ENCODE measurements around the gene ALX3. TPM values are rescaled to one million over a fixed set of nuclear protein-coding genes. Genes with fewer than 3 reads are reported as not detected.

The ALX3 gene
- total RNA-seq, 1 experiment from 2014 or later, result 0.15 TPM

DNA sequence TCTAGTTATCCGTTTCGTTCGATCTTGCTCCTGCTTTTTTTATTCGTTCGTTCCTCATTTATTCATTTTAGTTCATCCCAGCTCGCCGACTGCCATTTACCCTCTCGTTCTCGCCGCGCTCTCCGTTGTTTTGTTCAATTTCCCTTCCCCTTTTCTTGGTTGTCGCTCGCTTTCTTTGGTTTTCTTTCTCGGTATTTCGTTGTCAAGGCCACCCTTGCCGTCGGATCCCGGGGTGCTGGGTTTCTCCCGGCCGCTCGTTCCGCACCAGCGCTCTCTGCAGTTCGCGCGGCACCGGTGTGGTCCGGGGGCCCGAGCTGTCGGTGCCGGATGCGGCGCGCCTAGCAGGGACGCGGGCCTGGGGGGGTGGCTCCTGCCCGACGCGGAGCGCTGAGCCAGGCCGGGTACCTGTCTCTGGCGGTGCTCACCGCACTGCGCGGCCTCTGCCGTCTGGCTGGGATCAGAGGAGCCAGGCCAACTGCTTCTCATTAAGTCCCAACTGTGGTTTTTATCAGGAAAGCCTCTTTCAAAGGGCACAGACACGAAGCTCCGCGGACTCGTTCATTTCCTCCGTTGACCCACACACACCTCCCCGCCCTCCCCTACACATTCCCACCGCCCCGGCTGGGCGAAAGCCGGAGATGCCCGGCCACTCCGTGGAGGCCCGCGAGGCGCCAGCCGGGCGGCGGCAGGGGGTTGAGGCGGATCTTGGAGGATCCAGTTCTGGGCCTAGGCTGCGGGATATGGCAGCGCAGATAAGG, 1.6 kb downstream of the ALX3 start (continued):
- TF ChIP-seq GTF2I (CRISPR knock-in tag; conservative IDR thresholded peaks at IDR 0.05), result no peak

DNA sequence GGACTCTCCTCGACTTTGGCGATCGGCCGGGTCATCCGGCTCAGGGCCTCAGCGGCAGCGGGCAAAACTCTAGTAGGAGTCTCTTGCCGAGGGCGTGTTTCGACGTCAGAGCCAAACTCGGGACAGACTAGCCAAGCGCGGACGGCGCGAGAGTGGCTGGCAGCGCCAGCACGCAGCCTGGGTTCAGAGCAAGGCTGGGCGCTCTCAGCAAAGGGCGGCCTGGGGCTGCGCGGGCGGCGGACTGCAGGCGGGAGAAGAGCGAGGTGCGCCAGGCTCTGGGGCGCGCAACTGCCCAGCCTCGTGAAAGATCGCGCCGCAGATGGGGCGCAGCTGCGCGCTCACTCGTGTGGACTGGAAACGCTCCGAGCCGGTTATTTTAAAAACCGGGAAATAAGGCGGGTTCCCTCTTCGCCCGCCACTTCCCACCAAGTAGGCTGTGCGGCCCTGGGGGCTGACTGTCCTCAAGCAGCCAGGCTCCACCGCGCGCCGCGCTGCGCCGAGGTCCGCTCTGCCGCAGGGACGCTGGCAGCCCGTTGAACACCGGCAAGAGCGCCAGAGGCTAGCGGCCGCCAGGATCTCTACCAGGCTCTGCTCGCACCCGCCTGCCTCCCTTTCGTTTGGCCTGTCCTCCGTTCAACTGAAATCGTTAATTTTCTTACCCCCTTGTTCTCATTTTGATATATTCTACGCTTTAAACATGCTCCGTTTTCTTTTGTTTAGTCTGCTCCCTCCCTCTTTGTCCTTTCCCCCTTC, 2.4 kb downstream of the ALX3 start:
- Mint-ChIP-seq H3K9me3 (no peaks in the 10 kb centered on the region), H3K4me3 (peak overlapping the region; percentile 67), H3K27me3 (ENCODE audit: low read depth) (peaks cover 87% of the 10 kb centered on the region), H3K27ac (no peak overlapping the region), H3K4me1 (peaks cover 15% of the 10 kb centered on the region), H3K36me3 (no peaks in the 10 kb centered on the region)
- ChIA-PET POLR2A (no interaction called here), CTCF (interaction anchor here (1.0 to 2.6 kb wide), 6 partner anchors 15 to 428 kb away, joined by 3 to 20 read pairs (median 7); no protein-coding TSS in a partner anchor)
- peak; percentile 34 for ATAC-seq
- DNase-seq (ENCODE audit: low spot score), result peak; percentile 61
- TF ChIP-seq, protein P1, sequence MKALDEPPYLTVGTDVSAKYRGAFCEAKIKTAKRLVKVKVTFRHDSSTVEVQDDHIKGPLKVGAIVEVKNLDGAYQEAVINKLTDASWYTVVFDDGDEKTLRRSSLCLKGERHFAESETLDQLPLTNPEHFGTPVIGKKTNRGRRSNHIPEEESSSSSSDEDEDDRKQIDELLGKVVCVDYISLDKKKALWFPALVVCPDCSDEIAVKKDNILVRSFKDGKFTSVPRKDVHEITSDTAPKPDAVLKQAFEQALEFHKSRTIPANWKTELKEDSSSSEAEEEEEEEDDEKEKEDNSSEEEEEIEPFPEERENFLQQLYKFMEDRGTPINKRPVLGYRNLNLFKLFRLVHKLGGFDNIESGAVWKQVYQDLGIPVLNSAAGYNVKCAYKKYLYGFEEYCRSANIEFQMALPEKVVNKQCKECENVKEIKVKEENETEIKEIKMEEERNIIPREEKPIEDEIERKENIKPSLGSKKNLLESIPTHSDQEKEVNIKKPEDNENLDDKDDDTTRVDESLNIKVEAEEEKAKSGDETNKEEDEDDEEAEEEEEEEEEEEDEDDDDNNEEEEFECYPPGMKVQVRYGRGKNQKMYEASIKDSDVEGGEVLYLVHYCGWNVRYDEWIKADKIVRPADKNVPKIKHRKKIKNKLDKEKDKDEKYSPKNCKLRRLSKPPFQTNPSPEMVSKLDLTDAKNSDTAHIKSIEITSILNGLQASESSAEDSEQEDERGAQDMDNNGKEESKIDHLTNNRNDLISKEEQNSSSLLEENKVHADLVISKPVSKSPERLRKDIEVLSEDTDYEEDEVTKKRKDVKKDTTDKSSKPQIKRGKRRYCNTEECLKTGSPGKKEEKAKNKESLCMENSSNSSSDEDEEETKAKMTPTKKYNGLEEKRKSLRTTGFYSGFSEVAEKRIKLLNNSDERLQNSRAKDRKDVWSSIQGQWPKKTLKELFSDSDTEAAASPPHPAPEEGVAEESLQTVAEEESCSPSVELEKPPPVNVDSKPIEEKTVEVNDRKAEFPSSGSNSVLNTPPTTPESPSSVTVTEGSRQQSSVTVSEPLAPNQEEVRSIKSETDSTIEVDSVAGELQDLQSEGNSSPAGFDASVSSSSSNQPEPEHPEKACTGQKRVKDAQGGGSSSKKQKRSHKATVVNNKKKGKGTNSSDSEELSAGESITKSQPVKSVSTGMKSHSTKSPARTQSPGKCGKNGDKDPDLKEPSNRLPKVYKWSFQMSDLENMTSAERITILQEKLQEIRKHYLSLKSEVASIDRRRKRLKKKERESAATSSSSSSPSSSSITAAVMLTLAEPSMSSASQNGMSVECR (CRISPR knock-in tag; IDR thresholded peaks at IDR 0.05; ENCODE audit: borderline replicate concordance), result 0 out of 2 replicates have a peak, but pooled peaks have one; percentile 32
- TF ChIP-seq, protein P2, sequence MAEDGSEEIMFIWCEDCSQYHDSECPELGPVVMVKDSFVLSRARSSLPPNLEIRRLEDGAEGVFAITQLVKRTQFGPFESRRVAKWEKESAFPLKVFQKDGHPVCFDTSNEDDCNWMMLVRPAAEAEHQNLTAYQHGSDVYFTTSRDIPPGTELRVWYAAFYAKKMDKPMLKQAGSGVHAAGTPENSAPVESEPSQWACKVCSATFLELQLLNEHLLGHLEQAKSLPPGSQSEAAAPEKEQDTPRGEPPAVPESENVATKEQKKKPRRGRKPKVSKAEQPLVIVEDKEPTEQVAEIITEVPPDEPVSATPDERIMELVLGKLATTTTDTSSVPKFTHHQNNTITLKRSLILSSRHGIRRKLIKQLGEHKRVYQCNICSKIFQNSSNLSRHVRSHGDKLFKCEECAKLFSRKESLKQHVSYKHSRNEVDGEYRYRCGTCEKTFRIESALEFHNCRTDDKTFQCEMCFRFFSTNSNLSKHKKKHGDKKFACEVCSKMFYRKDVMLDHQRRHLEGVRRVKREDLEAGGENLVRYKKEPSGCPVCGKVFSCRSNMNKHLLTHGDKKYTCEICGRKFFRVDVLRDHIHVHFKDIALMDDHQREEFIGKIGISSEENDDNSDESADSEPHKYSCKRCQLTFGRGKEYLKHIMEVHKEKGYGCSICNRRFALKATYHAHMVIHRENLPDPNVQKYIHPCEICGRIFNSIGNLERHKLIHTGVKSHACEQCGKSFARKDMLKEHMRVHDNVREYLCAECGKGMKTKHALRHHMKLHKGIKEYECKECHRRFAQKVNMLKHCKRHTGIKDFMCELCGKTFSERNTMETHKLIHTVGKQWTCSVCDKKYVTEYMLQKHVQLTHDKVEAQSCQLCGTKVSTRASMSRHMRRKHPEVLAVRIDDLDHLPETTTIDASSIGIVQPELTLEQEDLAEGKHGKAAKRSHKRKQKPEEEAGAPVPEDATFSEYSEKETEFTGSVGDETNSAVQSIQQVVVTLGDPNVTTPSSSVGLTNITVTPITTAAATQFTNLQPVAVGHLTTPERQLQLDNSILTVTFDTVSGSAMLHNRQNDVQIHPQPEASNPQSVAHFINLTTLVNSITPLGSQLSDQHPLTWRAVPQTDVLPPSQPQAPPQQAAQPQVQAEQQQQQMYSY (CRISPR knock-in tag; IDR thresholded peaks at IDR 0.05), result peak; percentile 60
- no peak for TF ChIP-seq ZNF416 (CRISPR knock-in tag; IDR thresholded peaks at IDR 0.05)
- no peak for TF ChIP-seq NFATC4 (CRISPR knock-in tag; IDR thresholded peaks at IDR 0.05)
- TF ChIP-seq, protein P3, sequence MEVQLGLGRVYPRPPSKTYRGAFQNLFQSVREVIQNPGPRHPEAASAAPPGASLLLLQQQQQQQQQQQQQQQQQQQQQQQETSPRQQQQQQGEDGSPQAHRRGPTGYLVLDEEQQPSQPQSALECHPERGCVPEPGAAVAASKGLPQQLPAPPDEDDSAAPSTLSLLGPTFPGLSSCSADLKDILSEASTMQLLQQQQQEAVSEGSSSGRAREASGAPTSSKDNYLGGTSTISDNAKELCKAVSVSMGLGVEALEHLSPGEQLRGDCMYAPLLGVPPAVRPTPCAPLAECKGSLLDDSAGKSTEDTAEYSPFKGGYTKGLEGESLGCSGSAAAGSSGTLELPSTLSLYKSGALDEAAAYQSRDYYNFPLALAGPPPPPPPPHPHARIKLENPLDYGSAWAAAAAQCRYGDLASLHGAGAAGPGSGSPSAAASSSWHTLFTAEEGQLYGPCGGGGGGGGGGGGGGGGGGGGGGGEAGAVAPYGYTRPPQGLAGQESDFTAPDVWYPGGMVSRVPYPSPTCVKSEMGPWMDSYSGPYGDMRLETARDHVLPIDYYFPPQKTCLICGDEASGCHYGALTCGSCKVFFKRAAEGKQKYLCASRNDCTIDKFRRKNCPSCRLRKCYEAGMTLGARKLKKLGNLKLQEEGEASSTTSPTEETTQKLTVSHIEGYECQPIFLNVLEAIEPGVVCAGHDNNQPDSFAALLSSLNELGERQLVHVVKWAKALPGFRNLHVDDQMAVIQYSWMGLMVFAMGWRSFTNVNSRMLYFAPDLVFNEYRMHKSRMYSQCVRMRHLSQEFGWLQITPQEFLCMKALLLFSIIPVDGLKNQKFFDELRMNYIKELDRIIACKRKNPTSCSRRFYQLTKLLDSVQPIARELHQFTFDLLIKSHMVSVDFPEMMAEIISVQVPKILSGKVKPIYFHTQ (CRISPR knock-in tag; IDR thresholded peaks at IDR 0.05), result no peak
- TF ChIP-seq, protein P4, sequence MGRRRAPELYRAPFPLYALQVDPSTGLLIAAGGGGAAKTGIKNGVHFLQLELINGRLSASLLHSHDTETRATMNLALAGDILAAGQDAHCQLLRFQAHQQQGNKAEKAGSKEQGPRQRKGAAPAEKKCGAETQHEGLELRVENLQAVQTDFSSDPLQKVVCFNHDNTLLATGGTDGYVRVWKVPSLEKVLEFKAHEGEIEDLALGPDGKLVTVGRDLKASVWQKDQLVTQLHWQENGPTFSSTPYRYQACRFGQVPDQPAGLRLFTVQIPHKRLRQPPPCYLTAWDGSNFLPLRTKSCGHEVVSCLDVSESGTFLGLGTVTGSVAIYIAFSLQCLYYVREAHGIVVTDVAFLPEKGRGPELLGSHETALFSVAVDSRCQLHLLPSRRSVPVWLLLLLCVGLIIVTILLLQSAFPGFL (CRISPR knock-in tag; IDR thresholded peaks at IDR 0.05; ENCODE audit: borderline replicate concordance), result no peak
- TF ChIP-seq ZNF121 (CRISPR knock-in tag; IDR thresholded peaks at IDR 0.05), result no peak
- TF ChIP-seq HMGA2 (CRISPR knock-in tag; IDR thresholded peaks at IDR 0.05), result no peak
- TF ChIP-seq ZBTB21 (CRISPR knock-in tag; IDR thresholded peaks at IDR 0.05; ENCODE audit: borderline replicate concordance), result no peak
- TF ChIP-seq TP53 (CRISPR knock-in tag; IDR thresholded peaks at IDR 0.05), result no peak
- TF ChIP-seq, protein P5, sequence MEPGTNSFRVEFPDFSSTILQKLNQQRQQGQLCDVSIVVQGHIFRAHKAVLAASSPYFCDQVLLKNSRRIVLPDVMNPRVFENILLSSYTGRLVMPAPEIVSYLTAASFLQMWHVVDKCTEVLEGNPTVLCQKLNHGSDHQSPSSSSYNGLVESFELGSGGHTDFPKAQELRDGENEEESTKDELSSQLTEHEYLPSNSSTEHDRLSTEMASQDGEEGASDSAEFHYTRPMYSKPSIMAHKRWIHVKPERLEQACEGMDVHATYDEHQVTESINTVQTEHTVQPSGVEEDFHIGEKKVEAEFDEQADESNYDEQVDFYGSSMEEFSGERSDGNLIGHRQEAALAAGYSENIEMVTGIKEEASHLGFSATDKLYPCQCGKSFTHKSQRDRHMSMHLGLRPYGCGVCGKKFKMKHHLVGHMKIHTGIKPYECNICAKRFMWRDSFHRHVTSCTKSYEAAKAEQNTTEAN (CRISPR knock-in tag; IDR thresholded peaks at IDR 0.05), result no peak
- TF ChIP-seq, protein P6, sequence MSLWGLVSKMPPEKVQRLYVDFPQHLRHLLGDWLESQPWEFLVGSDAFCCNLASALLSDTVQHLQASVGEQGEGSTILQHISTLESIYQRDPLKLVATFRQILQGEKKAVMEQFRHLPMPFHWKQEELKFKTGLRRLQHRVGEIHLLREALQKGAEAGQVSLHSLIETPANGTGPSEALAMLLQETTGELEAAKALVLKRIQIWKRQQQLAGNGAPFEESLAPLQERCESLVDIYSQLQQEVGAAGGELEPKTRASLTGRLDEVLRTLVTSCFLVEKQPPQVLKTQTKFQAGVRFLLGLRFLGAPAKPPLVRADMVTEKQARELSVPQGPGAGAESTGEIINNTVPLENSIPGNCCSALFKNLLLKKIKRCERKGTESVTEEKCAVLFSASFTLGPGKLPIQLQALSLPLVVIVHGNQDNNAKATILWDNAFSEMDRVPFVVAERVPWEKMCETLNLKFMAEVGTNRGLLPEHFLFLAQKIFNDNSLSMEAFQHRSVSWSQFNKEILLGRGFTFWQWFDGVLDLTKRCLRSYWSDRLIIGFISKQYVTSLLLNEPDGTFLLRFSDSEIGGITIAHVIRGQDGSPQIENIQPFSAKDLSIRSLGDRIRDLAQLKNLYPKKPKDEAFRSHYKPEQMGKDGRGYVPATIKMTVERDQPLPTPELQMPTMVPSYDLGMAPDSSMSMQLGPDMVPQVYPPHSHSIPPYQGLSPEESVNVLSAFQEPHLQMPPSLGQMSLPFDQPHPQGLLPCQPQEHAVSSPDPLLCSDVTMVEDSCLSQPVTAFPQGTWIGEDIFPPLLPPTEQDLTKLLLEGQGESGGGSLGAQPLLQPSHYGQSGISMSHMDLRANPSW (CRISPR knock-in tag; conservative IDR thresholded peaks at IDR 0.05; ENCODE audit: low read depth), result no peak
- no peak for TF ChIP-seq CREB1 (CRISPR knock-in tag; IDR thresholded peaks at IDR 0.05)
- no peak for TF ChIP-seq SMAD4 (CRISPR knock-in tag; IDR thresholded peaks at IDR 0.05)
- TF ChIP-seq SP1 (CRISPR knock-in tag; conservative IDR thresholded peaks at IDR 0.05), result no peak
- no peak for TF ChIP-seq OVOL2 (CRISPR knock-in tag; IDR thresholded peaks at IDR 0.05; ENCODE audit: borderline replicate concordance)
- no peak for TF ChIP-seq MYBL2 (CRISPR knock-in tag; IDR thresholded peaks at IDR 0.05)

Data from WTC11 (cell line).